Progenitor cell of endocrine pancreas (in vitro differentiated cells): ENCODE measurements around the gene RBBP4. TPM values are rescaled to one million over a fixed set of nuclear protein-coding genes. Genes with fewer than 3 reads are reported as not detected.

Experiments used
- DNase-seq: peaks from one replicate; pipeline ENCODE4 v3.0.0; 2021; ENCODE audit warnings: low spot score; ENCODE audit not compliant: unreplicated experiment
- H3K27ac Mint-ChIP-seq: 2 replicates; pipeline ENCODE4 v1.8.0; 2021; ENCODE audit warnings: mild to moderate bottlenecking, moderate library complexity, mixed read lengths
- H3K27me3 Mint-ChIP-seq: 2 replicates; pipeline ENCODE4 v1.8.0; 2021; ENCODE audit warnings: mixed read lengths
- H3K36me3 Mint-ChIP-seq: 2 replicates; pipeline ENCODE4 v1.8.0; 2022; ENCODE audit warnings: mixed read lengths; ENCODE audit not compliant: insufficient read depth
- H3K4me1 Mint-ChIP-seq: 2 replicates; pipeline ENCODE4 v1.8.0; 2021; ENCODE audit warnings: low read depth, mixed read lengths
- H3K4me3 Mint-ChIP-seq: 2 replicates; pipeline ENCODE4 v1.8.0; 2021; ENCODE audit warnings: low read depth, mild to moderate bottlenecking, moderate library complexity, mixed read lengths
- H3K9me3 Mint-ChIP-seq: 2 replicates; pipeline ENCODE4 v1.8.0; 2021; ENCODE audit warnings: low read depth, mixed read lengths
- total RNA-seq: library from RNA; stranded (reverse); gene quantifications from 2 replicates; pipeline ENCODE4 v1.2.1, GENCODE V29; 2021
- TF ChIP-seq, protein P1 (sequence below): fragments of 200-600 bp; sonication (generic); IDR thresholded peaks from one replicate; pipeline ENCODE4 v1.5.0; 2021; ENCODE audit warnings: antibody characterized with exemption, mild to moderate bottlenecking; ENCODE audit not compliant: unreplicated experiment

Gene RBBP4
- total RNA-seq, 1 donor from 2014 or later: 426 TPM

DNA sequence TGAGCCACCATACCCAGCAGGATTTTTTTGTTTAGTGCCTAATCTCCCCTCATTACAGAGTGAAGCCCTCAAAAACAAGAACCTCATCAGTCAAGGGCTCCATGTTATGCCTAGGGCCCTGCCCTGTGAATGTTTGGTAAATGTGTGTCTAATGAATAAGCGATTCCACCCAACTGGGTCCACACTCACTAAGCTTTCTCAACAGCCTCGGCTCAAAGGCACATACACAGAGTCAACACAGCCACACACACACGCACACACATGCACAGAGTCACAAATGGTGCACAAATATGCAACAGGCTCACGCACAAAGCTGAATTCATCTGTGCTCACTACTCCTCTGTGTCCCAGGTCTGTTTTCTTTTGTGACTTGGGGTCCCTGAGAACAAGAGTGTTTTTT is 63.3 kb downstream of the RBBP4 start:
- Mint-ChIP-seq H3K4me3 (no peak overlapping the region), H3K27me3 (peaks cover 3% of the 10 kb centered on the region), H3K9me3 (no peaks in the 10 kb centered on the region), H3K36me3 (no peaks in the 10 kb centered on the region), H3K4me1 (peaks cover 15% of the 10 kb centered on the region), H3K27ac (no peak overlapping the region)
- TF ChIP-seq, protein P1, sequence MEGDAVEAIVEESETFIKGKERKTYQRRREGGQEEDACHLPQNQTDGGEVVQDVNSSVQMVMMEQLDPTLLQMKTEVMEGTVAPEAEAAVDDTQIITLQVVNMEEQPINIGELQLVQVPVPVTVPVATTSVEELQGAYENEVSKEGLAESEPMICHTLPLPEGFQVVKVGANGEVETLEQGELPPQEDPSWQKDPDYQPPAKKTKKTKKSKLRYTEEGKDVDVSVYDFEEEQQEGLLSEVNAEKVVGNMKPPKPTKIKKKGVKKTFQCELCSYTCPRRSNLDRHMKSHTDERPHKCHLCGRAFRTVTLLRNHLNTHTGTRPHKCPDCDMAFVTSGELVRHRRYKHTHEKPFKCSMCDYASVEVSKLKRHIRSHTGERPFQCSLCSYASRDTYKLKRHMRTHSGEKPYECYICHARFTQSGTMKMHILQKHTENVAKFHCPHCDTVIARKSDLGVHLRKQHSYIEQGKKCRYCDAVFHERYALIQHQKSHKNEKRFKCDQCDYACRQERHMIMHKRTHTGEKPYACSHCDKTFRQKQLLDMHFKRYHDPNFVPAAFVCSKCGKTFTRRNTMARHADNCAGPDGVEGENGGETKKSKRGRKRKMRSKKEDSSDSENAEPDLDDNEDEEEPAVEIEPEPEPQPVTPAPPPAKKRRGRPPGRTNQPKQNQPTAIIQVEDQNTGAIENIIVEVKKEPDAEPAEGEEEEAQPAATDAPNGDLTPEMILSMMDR: no peak
- no peak for DNase-seq

DNA sequence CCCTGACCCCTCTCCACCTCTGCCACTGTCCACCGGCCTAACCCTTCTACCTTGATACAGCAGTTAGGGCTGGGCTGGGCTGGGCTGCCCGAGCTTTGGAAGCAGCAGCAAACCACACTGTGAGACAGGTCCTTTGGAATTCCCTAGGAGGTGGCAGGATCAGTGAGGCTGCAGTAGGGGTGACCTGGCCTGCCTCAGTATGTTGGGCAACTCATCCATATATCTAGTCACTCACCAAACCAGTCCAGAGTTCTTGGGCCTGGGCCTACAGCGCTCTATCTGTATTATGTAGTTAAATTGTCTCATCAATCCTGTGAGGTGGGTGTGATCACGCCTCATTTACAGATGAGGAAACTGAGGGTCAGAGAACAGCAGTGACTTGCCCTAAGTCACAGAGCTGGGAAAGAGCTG is 64.9 kb downstream of the RBBP4 start:
- Mint-ChIP-seq H3K9me3 (no peaks in the 10 kb centered on the region), H3K4me1 (peaks cover 15% of the 10 kb centered on the region), H3K36me3 (no peaks in the 10 kb centered on the region), H3K27me3 (no peaks in the 10 kb centered on the region), H3K27ac (peak overlapping the region; percentile 95), H3K4me3 (no peak overlapping the region)
- DNase-seq: no peak
- TF ChIP-seq, protein P1: no peak

DNA sequence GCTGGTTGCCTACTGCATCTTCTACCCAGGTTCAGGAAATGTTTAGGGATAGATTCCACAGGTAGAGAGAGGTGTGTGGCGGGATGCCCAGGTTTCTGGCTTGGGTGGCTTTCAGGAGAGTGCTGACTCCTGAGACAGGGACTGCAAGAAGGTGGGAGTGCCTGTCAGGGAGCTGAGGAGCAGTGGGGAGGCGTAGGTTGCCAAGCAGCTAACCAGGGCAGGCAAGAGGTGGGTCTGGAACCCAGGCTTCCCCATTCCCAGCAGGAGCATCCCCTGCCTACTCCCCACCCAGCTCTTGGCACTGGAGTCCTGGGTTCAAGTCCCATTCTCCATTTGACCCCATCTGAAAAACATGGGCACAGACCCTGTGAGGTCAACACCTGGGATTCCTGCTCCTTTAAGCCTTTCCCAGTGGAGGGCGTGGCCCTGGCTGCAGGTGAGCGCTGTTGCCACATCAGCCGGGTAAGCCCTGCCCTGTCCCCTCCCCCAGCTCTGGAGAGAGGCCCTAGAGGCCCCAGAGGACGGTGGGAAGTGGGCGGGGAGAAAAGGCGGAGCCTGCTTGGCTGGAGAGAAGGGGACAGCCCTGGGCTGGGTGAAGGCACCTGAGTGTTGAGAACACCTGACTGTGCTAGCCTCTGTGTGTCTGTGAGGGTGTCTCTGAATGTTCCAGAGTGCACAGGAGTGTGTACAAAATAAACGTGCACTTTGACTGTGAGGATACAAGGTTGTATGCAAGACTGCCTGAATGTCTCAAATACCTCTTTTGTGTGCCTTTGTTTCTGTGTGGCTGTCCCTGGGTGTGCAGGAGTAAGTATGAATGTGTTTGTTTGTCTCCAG is 65.5 kb downstream of the RBBP4 start:
- Mint-ChIP-seq H3K36me3 (no peaks in the 10 kb centered on the region), H3K9me3 (no peaks in the 10 kb centered on the region), H3K27me3 (no peaks in the 10 kb centered on the region), H3K4me1 (peaks cover 15% of the 10 kb centered on the region), H3K27ac (peak overlapping the region; percentile 95), H3K4me3 (peak overlapping the region; percentile 66)
- peak; percentile 94 for DNase-seq
- TF ChIP-seq, protein P1: no peak

DNA sequence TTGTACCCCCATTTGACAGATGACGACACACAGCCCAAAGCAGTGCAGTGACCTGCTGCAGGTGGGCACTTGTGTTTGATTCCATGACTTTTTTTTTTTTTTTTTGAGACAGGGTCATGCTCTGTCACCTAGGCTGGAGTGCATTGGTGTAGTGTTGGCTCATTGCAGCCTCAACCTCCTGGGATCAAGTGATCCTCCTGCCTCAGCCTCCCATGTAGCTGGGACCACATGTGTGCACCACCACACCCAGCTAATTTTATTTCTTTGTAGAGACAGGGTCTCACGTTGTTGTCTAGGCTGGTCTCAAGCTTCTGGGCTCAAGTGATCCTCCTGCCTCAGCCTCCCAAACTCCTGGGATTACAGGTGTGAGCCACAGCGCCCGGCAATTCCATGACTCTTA is 66.5 kb downstream of the RBBP4 start:
- Mint-ChIP-seq H3K4me1 (peaks cover 15% of the 10 kb centered on the region), H3K27me3 (no peaks in the 10 kb centered on the region), H3K36me3 (no peaks in the 10 kb centered on the region), H3K9me3 (no peaks in the 10 kb centered on the region), H3K27ac (peak overlapping the region; percentile 95), H3K4me3 (peak overlapping the region; percentile 66)
- TF ChIP-seq, protein P1: no peak
- no peak for DNase-seq

DNA sequence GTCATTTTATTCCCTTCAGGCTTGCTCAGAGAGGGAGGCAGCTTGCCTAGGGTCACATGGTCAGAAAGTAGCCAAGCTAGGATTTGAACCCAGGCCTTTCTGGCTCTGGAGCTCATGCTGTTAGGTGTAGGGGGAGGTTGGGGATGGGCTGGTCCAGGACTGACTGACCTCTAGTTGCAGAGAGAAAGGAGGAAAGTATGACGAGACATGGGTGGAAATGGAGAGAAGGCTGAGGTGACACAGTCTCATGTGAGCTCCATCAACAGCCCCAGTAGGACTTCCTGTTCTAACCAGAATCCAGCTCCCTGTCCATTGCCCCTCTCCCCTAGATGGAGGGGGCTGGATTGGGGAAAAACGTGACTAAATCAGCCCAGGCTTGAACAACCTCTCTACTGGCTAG is 67.0 kb downstream of the RBBP4 start:
- DNase-seq: no peak
- TF ChIP-seq, protein P1: no peak
- H3K27me3 Mint-ChIP-seq: no peaks in the 10 kb centered on the region
- peaks cover 15% of the 10 kb centered on the region for H3K4me1 Mint-ChIP-seq
- no peak overlapping the region for H3K4me3 Mint-ChIP-seq
- H3K9me3 Mint-ChIP-seq: no peaks in the 10 kb centered on the region
- no peaks in the 10 kb centered on the region for H3K36me3 Mint-ChIP-seq
- H3K27ac Mint-ChIP-seq: peak overlapping the region; percentile 49
